H54 (cell line): Measurements from ENCODE around the gene MARCHF7.
"Not testable (repeated sequence)": the region's sequence is repeated elsewhere in the genome, so short reads cannot be mapped to it uniquely, and the experiment has no call there.

Experiments used
- DNase-seq: peaks from one replicate; pipeline ENCODE4 v3.0.0; 2011; ENCODE audit warnings: low spot score, mixed read lengths; ENCODE audit not compliant: insufficient read length
- FAIRE-seq: peaks from 3 replicates; lab custom pipeline; 2011; peaks lifted over from hg19 to GRCh38; lab: Jason Lieb, UNC
- POLR2A ChIP-seq: IDR thresholded peaks from 2 replicates; pipeline ENCODE4 v1.6.1; 2011; ENCODE audit warnings: low read depth, mild to moderate bottlenecking, low read length

MARCHF7 gene

GRCh38 chr2:159737292-159737916 is 25.1 kb downstream of the MARCHF7 start:
- no peak for DNase-seq
- TF ChIP-seq POLR2A: no peak
- peak; percentile 67 for FAIRE-seq

- no peak for DNase-seq
These were observed 25.6 kb downstream of the MARCHF7 start for GRCh38 chr2:159737917-159738296.

GRCh38 chr2:159738509-159739390 is 26.4 kb downstream of the MARCHF7 start:
- DNase-seq (no peak), FAIRE-seq (peak; percentile 58)
- TF ChIP-seq POLR2A: no peak

More at GRCh38 chr2:159737917-159738296, 25.6 kb downstream of the MARCHF7 start:
- FAIRE-seq: no peak
- TF ChIP-seq POLR2A: no peak

- no peak for DNase-seq
- TF ChIP-seq POLR2A: no peak
- no peak for FAIRE-seq
These were observed 30.5 kb downstream of the MARCHF7 start for GRCh38 chr2:159742846-159743245.

- no peak for DNase-seq
- TF ChIP-seq POLR2A: no peak
- FAIRE-seq: peak; percentile 52
These were observed 32.1 kb downstream of the MARCHF7 start for GRCh38 chr2:159744363-159744762.

- DNase-seq, FAIRE-seq: not testable (repeated sequence)
These were observed 32.9 kb downstream of the MARCHF7 start for GRCh38 chr2:159745237-159745636.

- TF ChIP-seq POLR2A: no peak
- peak; percentile 50 for FAIRE-seq
These were observed 35.8 kb downstream of the MARCHF7 start for GRCh38 chr2:159748089-159748488.

GRCh38 chr2:159750873-159751272 is 38.6 kb downstream of the MARCHF7 start:
- FAIRE-seq (no peak), DNase-seq (no peak)
- no peak for TF ChIP-seq POLR2A

More at GRCh38 chr2:159748089-159748488, 35.8 kb downstream of the MARCHF7 start:
- DNase-seq: no peak

- no peak for TF ChIP-seq POLR2A
- FAIRE-seq: no peak
- DNase-seq: no peak
These were observed 41.5 kb downstream of the MARCHF7 start for GRCh38 chr2:159753797-159754196.

- FAIRE-seq (no peak), DNase-seq (no peak)
- no peak for TF ChIP-seq POLR2A
These were observed 42.7 kb downstream of the MARCHF7 start for GRCh38 chr2:159755014-159755413.

- no peak for TF ChIP-seq POLR2A
- DNase-seq (peak; percentile 26), FAIRE-seq (peak; percentile 84)
These were observed 43.5 kb downstream of the MARCHF7 start for GRCh38 chr2:159755788-159756187.

GRCh38 chr2:159758239-159758638 is 45.9 kb downstream of the MARCHF7 start:
- FAIRE-seq (no peak), DNase-seq (no peak)
- TF ChIP-seq POLR2A: no peak

- TF ChIP-seq POLR2A: no peak
- FAIRE-seq: peak; percentile 66
- no peak for DNase-seq
These were observed 46.4 kb downstream of the MARCHF7 start for GRCh38 chr2:159758686-159759085.

- no peak for DNase-seq
- no peak for FAIRE-seq
- no peak for TF ChIP-seq POLR2A
These were observed 47.3 kb downstream of the MARCHF7 start for GRCh38 chr2:159759577-159759976.
